Measurements from ENCODE around the gene VDR. TPM values are rescaled to one million over a fixed set of nuclear protein-coding genes. Genes with fewer than 3 reads are reported as not detected.
A peak's percentile ranks its signal among the peaks of the same experiment; 100 is the strongest.

VDR gene
- total and polyA plus RNA-seq, 8 donors = 1.2 to 5.5 (median 2.0) TPM

DNA sequence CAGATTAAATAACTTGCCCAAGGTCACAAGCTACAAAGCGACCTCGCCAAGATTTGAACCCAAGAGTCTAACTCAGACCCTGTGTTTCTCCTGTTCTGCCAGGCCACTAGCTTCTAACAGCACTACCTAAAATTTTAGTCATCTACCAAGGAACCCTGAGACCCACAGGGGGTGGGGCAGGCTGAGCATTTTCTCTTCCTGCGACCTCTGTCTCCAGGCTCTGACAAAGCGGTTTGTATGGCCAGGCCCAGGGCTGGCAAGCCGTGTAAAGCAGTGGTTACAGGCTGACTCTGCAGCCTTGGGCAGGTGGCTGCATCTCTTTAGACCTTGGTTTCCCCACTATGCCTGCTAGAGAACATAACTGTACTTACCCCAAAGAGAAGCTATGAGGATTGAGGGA is 5.3 kb downstream of the VDR start:
- peaks cover 0 to 14% (median 0%) of the 10 kb centered on the region in 3 donors for H3K4me1 ChIP-seq
- no peaks in the 10 kb centered on the region for H3K9me3 ChIP-seq
- no peaks in the 10 kb centered on the region for H3K36me3 ChIP-seq
- no peak for DNase-seq
- WGBS, 2 donors = 80 to 86% methylated on average over 5 of the region's 5 CpGs
- TF ChIP-seq, protein P1, sequence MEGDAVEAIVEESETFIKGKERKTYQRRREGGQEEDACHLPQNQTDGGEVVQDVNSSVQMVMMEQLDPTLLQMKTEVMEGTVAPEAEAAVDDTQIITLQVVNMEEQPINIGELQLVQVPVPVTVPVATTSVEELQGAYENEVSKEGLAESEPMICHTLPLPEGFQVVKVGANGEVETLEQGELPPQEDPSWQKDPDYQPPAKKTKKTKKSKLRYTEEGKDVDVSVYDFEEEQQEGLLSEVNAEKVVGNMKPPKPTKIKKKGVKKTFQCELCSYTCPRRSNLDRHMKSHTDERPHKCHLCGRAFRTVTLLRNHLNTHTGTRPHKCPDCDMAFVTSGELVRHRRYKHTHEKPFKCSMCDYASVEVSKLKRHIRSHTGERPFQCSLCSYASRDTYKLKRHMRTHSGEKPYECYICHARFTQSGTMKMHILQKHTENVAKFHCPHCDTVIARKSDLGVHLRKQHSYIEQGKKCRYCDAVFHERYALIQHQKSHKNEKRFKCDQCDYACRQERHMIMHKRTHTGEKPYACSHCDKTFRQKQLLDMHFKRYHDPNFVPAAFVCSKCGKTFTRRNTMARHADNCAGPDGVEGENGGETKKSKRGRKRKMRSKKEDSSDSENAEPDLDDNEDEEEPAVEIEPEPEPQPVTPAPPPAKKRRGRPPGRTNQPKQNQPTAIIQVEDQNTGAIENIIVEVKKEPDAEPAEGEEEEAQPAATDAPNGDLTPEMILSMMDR (IDR thresholded peaks at IDR 0.05) = no peak
- no peak for ATAC-seq
- no peak overlapping the region for H3K4me3 ChIP-seq
- no peak for FAIRE-seq
- no peak overlapping the region for H3K27ac ChIP-seq
- H3K27me3 ChIP-seq = no peaks in the 10 kb centered on the region
- intact Hi-C loops (cut with DNase I) = no loop called here

DNA sequence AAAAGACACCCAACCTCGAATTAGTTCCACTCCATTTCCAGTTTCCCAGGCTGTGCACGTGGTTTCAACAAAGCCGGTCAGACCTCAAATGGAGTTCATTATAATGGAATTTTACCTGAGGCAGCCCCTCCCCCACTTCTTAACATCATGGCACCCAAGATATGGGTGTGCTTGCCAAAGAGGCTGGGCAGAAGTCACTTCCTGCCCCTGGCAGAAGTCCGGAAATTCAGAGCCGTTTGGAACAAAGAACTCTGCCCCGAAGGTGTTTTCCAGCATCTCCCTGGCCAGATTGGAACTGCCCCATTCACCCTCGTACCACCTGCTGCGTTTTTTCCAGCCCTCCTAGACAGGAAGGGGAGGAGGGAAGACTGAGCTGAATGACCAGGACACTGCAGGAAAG is 8.2 kb downstream of the VDR start:
- Histone ChIP-seq H3K4me3 (no peak overlapping the region), H3K4me1 (peaks cover 0 to 4% (median 0%) of the 10 kb centered on the region in 3 donors), H3K36me3 (no peaks in the 10 kb centered on the region), H3K27me3 (no peaks in the 10 kb centered on the region), H3K27ac (no peak overlapping the region), H3K9me3 (no peaks in the 10 kb centered on the region)
- 25 to 40% methylated on average over 8 of the region's 8 CpGs for WGBS, 2 donors
- ATAC-seq (peak; percentile 24 to 39 (median 34)), DNase-seq (peak in 3 of 6 donors; percentile 17 to 34 (median 30)), FAIRE-seq (no peak)
- TF ChIP-seq, protein P1 (IDR thresholded peaks at IDR 0.05) = no peak
- intact Hi-C loops (cut with DNase I) = no loop called here

DNA sequence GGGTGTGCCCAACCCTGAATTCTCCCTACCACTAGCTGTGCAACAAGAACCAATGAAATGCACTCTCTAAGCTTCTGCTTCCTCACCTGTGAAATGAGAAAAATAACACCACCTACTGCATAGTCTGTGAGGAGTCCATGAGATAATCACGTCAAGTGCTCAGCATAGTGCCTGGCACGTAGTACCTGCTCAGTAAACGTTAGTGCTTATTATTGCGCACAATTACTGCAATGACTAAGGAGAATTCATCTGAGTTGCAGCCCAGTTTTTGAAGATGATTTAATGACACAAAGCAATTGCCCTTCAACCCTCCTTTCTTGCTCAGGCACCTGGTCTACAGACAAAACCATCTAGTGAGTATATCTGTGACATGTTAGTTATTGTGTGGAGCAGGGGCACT is 8.8 kb downstream of the VDR start:
- no peak overlapping the region for H3K4me3 ChIP-seq
- no peaks in the 10 kb centered on the region for H3K36me3 ChIP-seq
- H3K9me3 ChIP-seq = no peaks in the 10 kb centered on the region
- TF ChIP-seq, protein P1 (IDR thresholded peaks at IDR 0.05) = no peak
- no peak overlapping the region for H3K27ac ChIP-seq
- H3K27me3 ChIP-seq = no peaks in the 10 kb centered on the region
- 79 to 82% methylated on average over 4 of the region's 4 CpGs for WGBS, 2 donors
- FAIRE-seq = no peak
- intact Hi-C loops (cut with DNase I) = no loop called here
- no peak for DNase-seq
- peaks cover 0 to 4% (median 0%) of the 10 kb centered on the region in 3 donors for H3K4me1 ChIP-seq
- no peak for ATAC-seq

DNA sequence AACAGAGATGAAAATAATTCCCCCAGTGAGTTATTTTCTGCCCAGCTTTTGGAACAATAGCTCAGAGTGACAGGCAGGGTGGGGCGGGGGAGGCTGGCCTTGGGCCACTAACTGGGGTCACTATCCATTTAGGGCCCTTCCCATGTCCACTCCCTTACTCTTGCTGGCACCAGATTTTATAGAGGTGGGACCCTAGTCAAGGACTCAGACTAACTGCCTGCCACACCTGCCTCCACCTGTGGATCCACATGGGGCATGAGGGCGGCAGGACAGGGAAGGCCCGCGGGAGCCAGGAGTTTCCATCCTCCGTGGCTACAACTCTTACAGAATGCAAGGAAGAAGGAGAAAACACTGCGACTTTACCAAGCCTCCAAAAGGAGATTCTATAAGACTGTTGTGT is 10.1 kb downstream of the VDR start:
- Histone ChIP-seq H3K4me3 (no peak overlapping the region), H3K27ac (no peak overlapping the region), H3K4me1 (peaks cover 0 to 4% (median 0%) of the 10 kb centered on the region in 3 donors), H3K27me3 (no peaks in the 10 kb centered on the region), H3K9me3 (no peaks in the 10 kb centered on the region), H3K36me3 (no peaks in the 10 kb centered on the region)
- ATAC-seq (no peak), FAIRE-seq (no peak), DNase-seq (no peak)
- intact Hi-C loops (cut with DNase I) = no loop called here
- WGBS, 2 donors = 85 to 88% methylated on average over 6 of the region's 6 CpGs
- TF ChIP-seq, protein P1 (IDR thresholded peaks at IDR 0.05) = no peak

DNA sequence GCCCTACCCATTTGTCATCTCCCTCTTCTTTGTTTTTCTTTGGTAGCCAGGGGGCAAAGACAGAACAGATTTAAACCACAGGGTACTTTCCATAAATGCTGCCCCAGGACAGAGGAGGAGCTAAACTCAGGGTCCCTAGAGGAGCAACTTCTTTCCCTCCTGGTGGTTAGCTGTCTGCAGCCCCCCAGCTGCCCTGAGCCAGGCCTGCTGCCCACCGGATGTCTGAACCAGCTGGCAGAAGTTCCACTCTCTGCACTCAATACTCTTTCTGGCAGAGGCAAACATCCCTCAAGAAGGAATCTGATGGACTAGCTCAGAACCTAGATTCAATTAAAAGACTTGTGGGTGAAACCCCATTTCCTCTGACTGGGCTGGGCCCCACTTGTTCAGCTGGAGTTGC is 10.7 kb downstream of the VDR start:
- 38 to 44% methylated on average over 1 of the region's 1 CpG for WGBS, 2 donors
- no peak for ATAC-seq

More for the DNA sequence above, 10.7 kb downstream of the VDR start:
- FAIRE-seq (no peak), DNase-seq (no peak)
- Histone ChIP-seq H3K27me3 (no peaks in the 10 kb centered on the region), H3K36me3 (no peaks in the 10 kb centered on the region), H3K27ac (no peak overlapping the region), H3K4me1 (peaks cover 0 to 4% (median 0%) of the 10 kb centered on the region in 3 donors), H3K4me3 (no peak overlapping the region), H3K9me3 (no peaks in the 10 kb centered on the region)
- TF ChIP-seq, protein P1 (IDR thresholded peaks at IDR 0.05) = no peak
- intact Hi-C loops (cut with DNase I) = no loop called here

Measured in pancreas (tissue), 10 donors.